Adrenal gland (tissue), 12 donors: ENCODE results near the gene PCMTD2. TPM values are rescaled to one million over a fixed set of nuclear protein-coding genes. Genes with fewer than 3 reads are reported as not detected.
A peak's percentile ranks its signal among the peaks of the same experiment; 100 is the strongest.
"Not testable (repeated sequence)": the region's sequence is repeated elsewhere in the genome, so short reads cannot be mapped to it uniquely, and the experiment has no call there.

Experiments used
- DNase-seq, 7 donors: peaks; one replicate each; pipeline ENCODE4 v3.0.0-alpha.2; 2019 to 2020
- H3K27ac ChIP-seq, 5 donors: fragments of 200-600 bp; sonication (generic) in 4 of 5; 1 replicate in 3 of 5; 2 replicates in 2 of 5; pipeline versions ENCODE4 v1.5.1 to v1.8.0; 2016 to 2020; ENCODE audit warnings: mild to moderate bottlenecking in 1 of 5
- H3K27me3 ChIP-seq: fragments of 200-600 bp; 2 replicates; pipeline ENCODE4 v1.8.0; 2021
- H3K36me3 ChIP-seq, 2 donors: fragments of 200-600 bp; replicated peaks in 1 of 2; 1 replicate in 1 of 2; 2 replicates in 1 of 2; pipeline versions ENCODE4 v1.5.1 to v1.8.0; 2018 to 2022
- H3K4me1 ChIP-seq, 2 donors: fragments of 200-600 bp; replicated peaks in 1 of 2; 1 replicate in 1 of 2; 2 replicates in 1 of 2; pipeline versions ENCODE4 v1.5.1 to v1.8.0; 2018 to 2021
- H3K4me3 ChIP-seq, 4 donors: fragments of 200-600 bp; sonication (generic) in 3 of 4; one replicate each; pipeline ENCODE4 v1.5.1; 2016 to 2018
- H3K9me3 ChIP-seq, 3 donors: fragments of 200-600 bp; sonication (generic) in 1 of 3; replicated peaks in 1 of 3; 1 replicate in 2 of 3; 2 replicates in 1 of 3; pipeline versions ENCODE4 v1.5.1 to v1.8.0; 2016 to 2021
- POLR2A ChIP-seq, 2 donors: fragments of 450-650 bp; IDR thresholded peaks; one replicate each; pipeline ENCODE4 v1.6.1; 2017; ENCODE audit warnings: antibody characterized with exemption in 2 of 2, mild to moderate bottlenecking in 2 of 2, moderate library complexity in 1 of 2
- WGBS, 4 donors: extraction: QIAGEN DNeasy Blood & Tissue Kit in 2 of 4; methylation state at CpG; one replicate each; pipeline versions ENCODE4 v1.1.5 to v1.1.7; 2013 to 2017; 5-methylcytosine and 5-hydroxymethylcytosine counted together
- intact Hi-C, 2 donors: fragments of 100-400 bp; cut with DNase I; formaldehyde crosslinking; loops; one replicate each; pipeline versions ENCODE4 v1.14.1 to v1.15.0; 2022 to 2023
- polyA plus RNA-seq, 3 donors: library from polyadenylated mRNA; stranded (reverse); fragments of 200-250 nt in 2 of 3; fragments of 350-450 nt in 1 of 3; fragmentation: Illumina TruSeq in 1 of 3; extraction: RNeasy Lipid Tissue Mini Kit (QIAGEN cat#74804) in 1 of 3; gene quantifications; one replicate each; pipeline ENCODE4 v1.2.3, GENCODE V29; 2013 to 2014
- total RNA-seq, 9 donors: library from RNA; depleted of rRNA in 4 of 9; stranded (reverse); fragments of >200 nt in 4 of 9; fragments of 120-200 nt in 1 of 9; fragmentation: NEBNext Ultra II Directional in 1 of 9; extraction: Animal tissue kit (Norgen Biotek cat#: 25700) in 1 of 9; gene quantifications; one replicate each; pipeline versions ENCODE4 v1.1.0 to v1.2.4, GENCODE V29; 2013 to 2023
- TF ChIP-seq, protein P1 (sequence below), 6 experiments: fragments of 450-650 bp in 4 of 6; fragments of 200-600 bp in 2 of 6; sonication (generic) in 1 of 6; IDR thresholded peaks; 1 replicate in 5 of 6; 2 replicates in 1 of 6; pipeline versions ENCODE4 v1.5.1 to v1.8.0; 2016 to 2021; ENCODE audit warnings: antibody characterized with exemption in 6 of 6, mild to moderate bottlenecking in 2 of 6, moderate library complexity in 1 of 6
- donor health status: healthy with polysubstance abuse.
- donor health status: Bipolar disorder and iron deficiency.
- donor health status: DM: yes; HTN: yes; CAD: no.
- donor health status: DM: no; HTN: no; CAD: no.
- donor health status: DM: no; HTN: no; CAD: no.
- donor health status: DM: yes; HTN: yes; CAD: no.

The PCMTD2 gene
- total and polyA plus RNA-seq, 12 donors = 32.0 to 120 (median 62.5) TPM

DNA sequence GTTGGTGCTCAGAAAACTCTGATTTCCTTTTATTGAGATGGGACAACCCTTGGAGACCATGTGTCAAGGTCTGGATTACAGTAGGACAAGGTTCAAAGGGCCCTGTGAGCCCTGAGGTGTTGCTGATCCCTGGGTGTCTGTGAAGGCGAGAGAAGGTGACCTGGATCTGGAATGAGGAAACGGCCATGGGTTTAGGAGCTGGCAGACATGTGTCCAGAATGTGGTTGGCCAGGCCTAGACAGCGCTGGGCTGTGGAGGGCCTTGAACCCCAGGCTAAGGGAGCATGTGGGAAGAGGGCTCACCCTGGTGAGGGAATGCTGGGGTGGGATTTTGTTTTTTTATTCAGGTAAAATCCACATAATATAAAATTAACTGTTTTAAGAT, 24.9 kb downstream of the PCMTD2 start:
- Histone ChIP-seq H3K27me3 (no peaks in the 10 kb centered on the region), H3K27ac (no peak overlapping the region), H3K4me3 (no peak overlapping the region), H3K4me1 (no peaks in the 10 kb centered on the region), H3K9me3 (no peaks in the 10 kb centered on the region), H3K36me3 (peaks cover 0 to 5% of the 10 kb centered on the region in 2 donors)
- 71 to 93% (median 80%) methylated on average over 3 of the region's 3 CpGs for WGBS, 4 donors
- intact Hi-C loops = no loop called here
- no peak for TF ChIP-seq POLR2A (IDR thresholded peaks at IDR 0.05)
- TF ChIP-seq, protein P1, sequence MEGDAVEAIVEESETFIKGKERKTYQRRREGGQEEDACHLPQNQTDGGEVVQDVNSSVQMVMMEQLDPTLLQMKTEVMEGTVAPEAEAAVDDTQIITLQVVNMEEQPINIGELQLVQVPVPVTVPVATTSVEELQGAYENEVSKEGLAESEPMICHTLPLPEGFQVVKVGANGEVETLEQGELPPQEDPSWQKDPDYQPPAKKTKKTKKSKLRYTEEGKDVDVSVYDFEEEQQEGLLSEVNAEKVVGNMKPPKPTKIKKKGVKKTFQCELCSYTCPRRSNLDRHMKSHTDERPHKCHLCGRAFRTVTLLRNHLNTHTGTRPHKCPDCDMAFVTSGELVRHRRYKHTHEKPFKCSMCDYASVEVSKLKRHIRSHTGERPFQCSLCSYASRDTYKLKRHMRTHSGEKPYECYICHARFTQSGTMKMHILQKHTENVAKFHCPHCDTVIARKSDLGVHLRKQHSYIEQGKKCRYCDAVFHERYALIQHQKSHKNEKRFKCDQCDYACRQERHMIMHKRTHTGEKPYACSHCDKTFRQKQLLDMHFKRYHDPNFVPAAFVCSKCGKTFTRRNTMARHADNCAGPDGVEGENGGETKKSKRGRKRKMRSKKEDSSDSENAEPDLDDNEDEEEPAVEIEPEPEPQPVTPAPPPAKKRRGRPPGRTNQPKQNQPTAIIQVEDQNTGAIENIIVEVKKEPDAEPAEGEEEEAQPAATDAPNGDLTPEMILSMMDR (IDR thresholded peaks at IDR 0.05) = no peak
- DNase-seq = no peak

DNA sequence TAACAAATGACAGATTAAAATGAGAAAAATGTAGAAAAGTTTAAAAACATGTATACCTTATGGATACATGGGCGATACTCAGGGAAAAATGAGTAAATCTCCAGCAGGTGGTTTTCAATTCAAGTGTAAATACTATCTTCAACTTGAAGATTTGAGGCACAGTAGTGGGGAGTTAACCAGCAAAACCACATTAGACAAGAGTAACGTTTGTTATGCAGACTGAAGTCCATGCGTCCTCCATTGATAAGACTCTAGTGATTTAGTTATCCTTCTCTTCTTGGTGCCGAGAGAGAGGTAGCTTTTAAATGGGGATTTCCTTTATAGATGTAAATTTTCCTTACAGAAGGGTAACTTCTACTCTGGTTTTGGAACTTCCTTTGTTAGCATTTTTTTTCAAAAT, 28.1 kb downstream of the PCMTD2 start:
- no peaks in the 10 kb centered on the region for H3K27me3 ChIP-seq
- no peaks in the 10 kb centered on the region for H3K4me1 ChIP-seq
- H3K9me3 ChIP-seq = no peaks in the 10 kb centered on the region
- H3K4me3 ChIP-seq = no peak overlapping the region
- no peaks in the 10 kb centered on the region for H3K36me3 ChIP-seq
- WGBS, 4 donors = 65 to 80% (median 75%) methylated on average over 4 of the region's 4 CpGs
- H3K27ac ChIP-seq = no peak overlapping the region
- no peak for TF ChIP-seq POLR2A (IDR thresholded peaks at IDR 0.05)
- TF ChIP-seq, protein P1 (IDR thresholded peaks at IDR 0.05) = no peak
- no peak for DNase-seq
- intact Hi-C loops = no loop called here

DNA sequence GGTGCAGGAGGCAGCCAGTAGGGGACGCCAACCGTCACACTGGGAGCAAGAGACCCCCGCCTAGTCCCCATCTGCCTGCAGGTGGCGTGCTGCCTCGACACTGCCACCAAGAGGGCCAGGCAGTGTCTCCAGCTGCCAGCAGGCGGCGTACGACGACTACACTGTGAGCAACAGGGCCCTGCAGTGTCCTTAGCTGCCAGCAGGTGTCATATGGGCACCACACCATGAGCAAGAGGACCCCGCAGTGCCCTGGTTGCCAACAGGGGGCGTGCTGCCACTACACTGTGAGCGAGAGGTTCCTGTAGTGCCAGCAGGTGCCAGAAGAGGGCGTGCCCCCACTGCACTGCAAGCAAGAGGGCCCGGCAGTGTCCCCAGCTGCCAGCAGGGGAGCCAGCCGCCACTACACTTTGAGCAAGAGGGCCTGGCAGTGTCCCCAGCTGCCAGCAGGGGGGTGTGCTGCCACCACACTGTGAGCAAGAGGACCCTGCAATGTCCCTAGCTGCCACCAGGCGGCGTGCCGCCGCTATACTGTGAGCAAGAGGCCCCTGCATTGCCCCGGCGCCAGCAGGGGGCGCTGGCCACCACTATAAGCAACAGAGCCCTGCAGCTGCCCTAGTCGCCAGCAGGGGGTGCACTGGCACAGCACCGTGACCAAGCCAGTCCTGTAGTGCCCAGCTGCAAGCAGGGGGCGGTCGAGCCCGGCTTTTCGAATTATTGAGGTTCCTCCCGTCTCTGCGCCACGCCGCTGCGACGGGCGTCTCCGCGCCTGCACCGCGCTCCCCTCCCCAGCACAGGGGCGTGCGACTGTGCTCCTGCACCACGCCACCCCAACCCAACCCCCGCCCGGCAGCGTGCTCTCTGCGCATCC, 30.3 kb downstream of the PCMTD2 start:
- H3K27ac ChIP-seq, H3K27me3 ChIP-seq, intact Hi-C loops, H3K4me3 ChIP-seq, H3K4me1 ChIP-seq, H3K9me3 ChIP-seq, H3K36me3 ChIP-seq: not testable (repeated sequence)
- 80 to 95% (median 87%) methylated on average over 19 to 46 of the region's 46 CpGs for WGBS, 4 donors
- peak; percentile 67 to 90 (median 81) for DNase-seq
- TF ChIP-seq, protein P1 (IDR thresholded peaks at IDR 0.05) = peak; percentile 44 to 97 (median 91)

DNA sequence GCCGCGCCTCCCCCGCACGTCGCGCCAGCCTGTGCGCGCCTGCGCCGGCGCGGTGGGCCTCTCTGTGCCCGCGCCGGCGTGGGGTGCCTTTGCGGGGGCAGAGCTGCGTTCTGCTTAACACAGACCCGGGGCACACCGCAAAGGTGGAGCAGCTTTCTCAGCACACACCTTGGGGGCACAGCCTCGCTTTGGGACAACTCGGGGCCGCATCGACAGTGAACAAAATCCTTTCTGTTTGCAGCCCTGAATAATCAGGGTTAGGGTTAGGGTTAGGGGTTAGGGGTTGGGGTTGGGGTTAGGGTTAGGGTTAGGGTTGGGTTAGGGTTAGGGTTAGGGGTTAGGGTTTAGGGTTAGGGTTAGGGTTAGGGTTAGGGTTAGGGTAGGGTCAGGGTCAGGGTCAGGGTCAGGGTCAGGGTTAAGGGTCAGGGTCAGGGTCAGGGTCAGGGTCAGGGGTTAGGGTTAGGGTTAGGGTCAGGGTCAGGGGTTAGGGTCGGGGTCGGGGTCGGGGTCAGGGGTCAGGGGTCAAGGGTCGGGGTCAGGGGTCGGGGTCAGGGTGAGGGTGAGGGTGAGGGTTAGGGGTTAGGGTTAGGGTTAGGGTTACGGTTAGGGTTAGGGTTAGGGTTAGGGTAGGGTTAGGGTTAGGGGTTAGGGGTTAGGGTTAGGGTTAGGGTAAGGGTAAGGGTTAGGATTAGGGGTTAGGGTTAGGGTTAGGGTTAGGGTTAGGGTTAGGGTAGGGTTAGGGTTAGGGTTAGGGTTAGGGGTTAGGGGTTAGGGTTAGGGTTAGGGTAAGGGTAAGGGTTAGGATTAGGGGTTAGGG, 31.1 kb downstream of the PCMTD2 start:
- WGBS, 4 donors = 60 to 97% (median 94%) methylated on average over 1 to 30 of the region's 30 CpGs
- DNase-seq = peak in 3 of 7 donors; percentile 23 to 59 (median 50)

DNA sequence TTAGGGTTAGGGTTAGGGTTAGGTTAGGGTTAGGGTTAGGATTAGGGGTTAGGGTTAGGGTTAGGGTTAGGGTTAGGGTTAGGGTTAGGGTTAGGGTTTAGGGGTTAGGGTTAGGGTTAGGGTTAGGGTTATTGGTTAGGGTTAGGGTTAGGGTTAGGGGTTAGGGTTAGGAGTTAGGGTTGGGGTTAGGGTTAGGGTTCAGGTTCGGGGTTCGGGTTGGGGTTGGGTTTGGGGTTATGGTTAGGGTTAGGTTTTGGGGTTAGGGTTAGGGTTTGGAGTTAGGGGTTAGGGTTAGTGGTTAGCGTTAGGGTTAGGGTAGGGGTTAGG, 31.7 kb downstream of the PCMTD2 start:
- H3K36me3 ChIP-seq, DNase-seq, H3K4me1 ChIP-seq, H3K27me3 ChIP-seq, H3K27ac ChIP-seq, intact Hi-C loops, H3K9me3 ChIP-seq, H3K4me3 ChIP-seq: not testable (repeated sequence)
- 94 to 100% (median 96%) methylated on average over 3 of the region's 3 CpGs for WGBS, 4 donors

More for the DNA sequence above, 31.1 kb downstream of the PCMTD2 start:
- H3K27me3 ChIP-seq, H3K4me3 ChIP-seq, H3K27ac ChIP-seq, H3K36me3 ChIP-seq, intact Hi-C loops, H3K4me1 ChIP-seq, H3K9me3 ChIP-seq: not testable (repeated sequence)

DNA sequence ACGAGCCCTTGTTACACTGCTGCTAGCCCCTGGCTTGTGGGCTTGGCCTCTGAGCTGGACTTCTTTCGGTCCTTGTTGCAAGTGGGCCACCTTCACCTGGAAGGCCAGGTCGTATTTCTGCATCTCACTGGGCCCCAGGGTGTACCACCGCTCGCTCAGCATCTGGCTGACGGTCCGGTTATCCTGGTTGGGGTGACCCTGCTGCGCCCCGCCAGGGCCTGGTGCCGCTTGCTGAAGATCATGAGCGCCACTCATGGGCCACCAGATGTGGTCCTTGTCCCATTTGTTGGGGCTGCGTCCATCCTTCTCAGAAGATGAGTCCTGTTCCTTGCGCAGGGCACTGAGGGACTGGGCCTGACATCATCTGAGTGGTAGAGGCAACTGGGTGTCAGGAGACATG, 36.6 kb downstream of the PCMTD2 start:
- 96 to 100% methylated on average over 4 to 8 of the region's 13 CpGs; no CpG with 5 or more reads in 2 of the 4 donors for WGBS, 4 donors
- DNase-seq = not testable (repeated sequence)

DNA sequence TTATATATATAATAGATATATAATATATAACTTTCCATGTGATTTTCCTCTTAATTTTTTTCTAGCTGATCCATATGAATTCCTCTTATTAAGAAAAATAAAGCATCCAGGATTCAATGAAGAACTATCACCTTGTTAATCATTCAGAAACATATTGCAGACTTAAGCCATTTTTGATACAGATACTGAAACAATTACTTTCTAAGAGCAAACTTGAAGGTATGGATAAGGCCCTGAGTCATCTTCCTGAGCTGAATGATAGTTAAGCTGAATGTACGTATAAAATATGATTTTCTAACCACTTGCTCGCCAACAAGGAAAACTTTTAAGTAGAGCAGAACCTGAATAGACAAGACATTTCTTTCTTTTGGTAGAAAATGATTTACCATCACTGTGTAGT, 47.5 kb downstream of the PCMTD2 start:
- H3K4me3 ChIP-seq, H3K27ac ChIP-seq, DNase-seq, H3K9me3 ChIP-seq, intact Hi-C loops, H3K4me1 ChIP-seq, H3K27me3 ChIP-seq, H3K36me3 ChIP-seq: not testable (repeated sequence)
- 54 to 83% (median 72%) methylated on average over 1 to 2 of the region's 2 CpGs for WGBS, 4 donors

More for the DNA sequence above, 36.6 kb downstream of the PCMTD2 start:
- H3K36me3 ChIP-seq, H3K4me3 ChIP-seq, H3K4me1 ChIP-seq, H3K27ac ChIP-seq, H3K9me3 ChIP-seq, H3K27me3 ChIP-seq, intact Hi-C loops: not testable (repeated sequence)

DNA sequence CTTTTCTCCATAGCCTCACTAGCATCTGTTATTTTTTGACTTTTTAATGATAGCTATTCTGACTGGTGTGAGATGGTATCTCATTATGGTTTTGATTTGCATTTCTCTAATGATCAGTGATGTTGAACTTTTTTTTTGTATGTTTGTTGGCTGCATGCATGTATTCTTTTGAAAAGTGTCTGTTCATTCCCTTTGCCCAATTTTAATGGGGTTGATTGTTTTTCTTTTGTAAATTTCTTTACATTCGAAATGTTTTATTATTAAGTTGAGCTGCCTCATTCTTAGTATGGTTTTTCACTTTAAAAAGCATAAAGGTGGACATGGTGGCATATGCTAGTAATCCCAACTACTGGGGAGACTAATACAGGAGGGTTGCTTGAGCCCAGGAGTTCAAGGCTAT, 58.2 kb downstream of the PCMTD2 start:
- H3K27ac ChIP-seq, H3K36me3 ChIP-seq, H3K9me3 ChIP-seq, H3K4me1 ChIP-seq, H3K4me3 ChIP-seq, H3K27me3 ChIP-seq, DNase-seq, intact Hi-C loops: not testable (repeated sequence)
- 60 to 84% (median 64%) methylated on average over 1 of the region's 1 CpG for WGBS, 4 donors
